Neural crest cell (in vitro differentiated cells): ENCODE data around the gene KCNN4. TPM values are rescaled to one million over a fixed set of nuclear protein-coding genes. Genes with fewer than 3 reads are reported as not detected.

Experiments
- DNase-seq: peaks from one replicate; pipeline ENCODE4 v3.0.0; 2021; ENCODE audit warnings: low read depth, mixed read lengths, low spot score
- H3K27ac Mint-ChIP-seq: one replicate; pipeline ENCODE4 v1.8.0; 2021; ENCODE audit warnings: mild to moderate bottlenecking, mixed read lengths; ENCODE audit not compliant: unreplicated experiment
- H3K27me3 Mint-ChIP-seq: 2 replicates; pipeline ENCODE4 v1.8.0; 2021; ENCODE audit warnings: low read depth, mild to moderate bottlenecking, mixed read lengths
- H3K36me3 Mint-ChIP-seq: 2 replicates; pipeline ENCODE4 v1.8.0; 2021; ENCODE audit warnings: low read depth, mild to moderate bottlenecking, mixed read lengths
- H3K4me1 Mint-ChIP-seq: 2 replicates; pipeline ENCODE4 v1.8.0; 2021; ENCODE audit warnings: mixed read lengths
- H3K4me3 Mint-ChIP-seq: one replicate; pipeline ENCODE4 v1.8.0; 2021; ENCODE audit warnings: mild to moderate bottlenecking, mixed read lengths
- H3K9me3 Mint-ChIP-seq: 2 replicates; pipeline ENCODE4 v1.8.0; 2021; ENCODE audit warnings: mixed read lengths
- total RNA-seq: library from RNA; stranded (reverse); gene quantifications from 2 replicates; pipeline ENCODE4 v1.2.1, GENCODE V29; 2021
- TF ChIP-seq, protein P1 (sequence below): fragments of 200-600 bp; sonication (generic); conservative IDR thresholded peaks from 2 replicates; pipeline ENCODE4 v1.5.0; 2021; ENCODE audit warnings: antibody characterized with exemption, mild to moderate bottlenecking

The KCNN4 gene
- total RNA-seq, 1 donor from 2014 or later, result 2.8 TPM

DNA sequence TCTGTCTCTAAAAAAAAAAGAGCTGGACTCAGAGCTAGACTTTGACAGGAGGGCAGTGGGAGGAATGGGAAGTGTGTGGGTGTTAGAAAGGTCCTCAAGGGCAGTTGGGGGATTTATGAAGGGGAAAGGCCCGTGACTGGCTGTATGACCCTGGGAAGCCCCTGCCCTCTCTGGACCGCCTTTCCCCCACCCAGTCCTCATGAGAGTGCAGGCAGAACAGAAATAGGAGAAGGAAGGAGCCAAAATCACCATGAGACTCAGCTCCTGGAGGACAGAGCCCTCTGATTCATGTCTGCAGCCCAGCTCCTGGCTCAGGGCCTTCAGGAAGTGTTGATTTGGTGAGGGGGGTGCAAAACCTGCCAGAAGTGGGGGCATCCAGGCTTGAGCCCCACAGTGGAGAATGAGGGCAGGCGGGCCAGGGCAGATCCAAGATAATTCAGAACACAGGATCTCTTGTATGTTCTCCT is 17.3 kb downstream of the KCNN4 start:
- Mint-ChIP-seq H3K36me3 (no peaks in the 10 kb centered on the region), H3K4me1 (peaks cover 20% of the 10 kb centered on the region), H3K9me3 (no peaks in the 10 kb centered on the region), H3K4me3 (no peak overlapping the region), H3K27me3 (peaks cover 1% of the 10 kb centered on the region), H3K27ac (peak overlapping the region; percentile 54)
- no peak for DNase-seq
- TF ChIP-seq, protein P1, sequence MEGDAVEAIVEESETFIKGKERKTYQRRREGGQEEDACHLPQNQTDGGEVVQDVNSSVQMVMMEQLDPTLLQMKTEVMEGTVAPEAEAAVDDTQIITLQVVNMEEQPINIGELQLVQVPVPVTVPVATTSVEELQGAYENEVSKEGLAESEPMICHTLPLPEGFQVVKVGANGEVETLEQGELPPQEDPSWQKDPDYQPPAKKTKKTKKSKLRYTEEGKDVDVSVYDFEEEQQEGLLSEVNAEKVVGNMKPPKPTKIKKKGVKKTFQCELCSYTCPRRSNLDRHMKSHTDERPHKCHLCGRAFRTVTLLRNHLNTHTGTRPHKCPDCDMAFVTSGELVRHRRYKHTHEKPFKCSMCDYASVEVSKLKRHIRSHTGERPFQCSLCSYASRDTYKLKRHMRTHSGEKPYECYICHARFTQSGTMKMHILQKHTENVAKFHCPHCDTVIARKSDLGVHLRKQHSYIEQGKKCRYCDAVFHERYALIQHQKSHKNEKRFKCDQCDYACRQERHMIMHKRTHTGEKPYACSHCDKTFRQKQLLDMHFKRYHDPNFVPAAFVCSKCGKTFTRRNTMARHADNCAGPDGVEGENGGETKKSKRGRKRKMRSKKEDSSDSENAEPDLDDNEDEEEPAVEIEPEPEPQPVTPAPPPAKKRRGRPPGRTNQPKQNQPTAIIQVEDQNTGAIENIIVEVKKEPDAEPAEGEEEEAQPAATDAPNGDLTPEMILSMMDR, result no peak

DNA sequence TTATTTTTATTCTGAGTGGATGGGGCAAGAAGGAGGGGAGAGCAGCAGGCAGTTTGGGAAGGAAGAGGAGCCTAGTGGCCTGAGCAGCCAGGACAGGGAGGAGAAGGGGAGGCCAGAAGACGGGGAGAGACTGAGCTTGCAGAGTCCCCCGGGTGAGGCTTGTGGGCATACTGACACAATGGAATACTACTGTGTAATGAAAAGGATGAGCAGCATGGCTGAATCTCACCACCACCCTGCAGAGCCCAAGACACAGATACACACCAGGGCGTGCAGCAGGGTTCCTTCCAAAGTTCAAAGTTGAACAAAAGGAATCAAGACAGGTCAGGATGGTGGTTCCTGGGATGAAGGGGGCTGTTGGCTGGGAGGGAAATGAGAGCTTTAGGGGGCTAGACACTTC is 18.0 kb downstream of the KCNN4 start:
- Mint-ChIP-seq H3K27ac (no peak overlapping the region), H3K4me3 (no peak overlapping the region), H3K4me1 (peaks cover 24% of the 10 kb centered on the region), H3K27me3 (no peaks in the 10 kb centered on the region), H3K9me3 (no peaks in the 10 kb centered on the region), H3K36me3 (no peaks in the 10 kb centered on the region)
- TF ChIP-seq, protein P1, result no peak
- no peak for DNase-seq

DNA sequence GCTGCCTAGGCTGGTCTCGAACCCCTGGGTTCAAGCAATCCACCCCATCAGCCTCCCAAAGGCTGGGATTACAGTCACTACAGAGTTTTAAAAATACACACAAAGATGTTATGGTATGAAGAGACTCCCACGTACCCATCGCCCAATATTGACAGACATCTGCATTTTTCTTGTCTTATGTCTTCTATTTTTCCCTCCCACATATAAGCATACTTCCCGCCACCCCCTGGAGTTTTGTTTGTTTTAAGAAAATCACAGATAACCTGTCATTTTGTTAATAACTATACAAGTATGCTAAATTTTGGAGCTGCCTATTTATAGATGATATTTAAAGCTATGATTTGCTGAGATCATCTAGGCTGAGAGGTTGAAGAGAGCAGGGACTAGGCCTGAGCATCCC is 19.8 kb downstream of the KCNN4 start:
- Mint-ChIP-seq H3K9me3 (no peaks in the 10 kb centered on the region), H3K36me3 (peaks cover 3% of the 10 kb centered on the region), H3K27ac (no peak overlapping the region), H3K27me3 (no peaks in the 10 kb centered on the region), H3K4me3 (no peak overlapping the region), H3K4me1 (peaks cover 24% of the 10 kb centered on the region)
- TF ChIP-seq, protein P1, result no peak
- DNase-seq, result no peak

DNA sequence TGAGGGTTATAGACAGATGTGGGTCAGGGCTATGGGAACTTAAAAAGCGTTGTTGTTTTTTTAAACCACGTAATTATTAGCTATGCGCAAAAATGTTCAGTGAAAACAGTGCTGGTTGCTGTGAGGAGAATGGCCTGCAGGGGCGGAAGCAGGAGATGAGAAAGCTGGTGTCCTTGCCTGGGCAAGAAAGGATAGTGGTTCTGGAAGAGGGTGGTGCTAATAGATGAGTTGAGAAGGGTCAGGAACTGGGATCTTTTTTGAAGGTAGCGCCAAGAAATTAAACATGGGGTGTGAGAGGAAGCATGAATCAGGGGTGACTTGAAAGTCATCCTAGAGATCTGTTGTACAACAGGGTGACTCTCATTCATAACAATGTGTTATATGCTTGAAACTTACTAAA is 21.3 kb downstream of the KCNN4 start:
- DNase-seq, result no peak
- Mint-ChIP-seq H3K4me1 (peaks cover 35% of the 10 kb centered on the region), H3K4me3 (peak overlapping the region; percentile 48), H3K27ac (no peak overlapping the region), H3K9me3 (no peaks in the 10 kb centered on the region), H3K27me3 (peaks cover 4% of the 10 kb centered on the region), H3K36me3 (peaks cover 3% of the 10 kb centered on the region)
- TF ChIP-seq, protein P1, result peak; percentile 53

DNA sequence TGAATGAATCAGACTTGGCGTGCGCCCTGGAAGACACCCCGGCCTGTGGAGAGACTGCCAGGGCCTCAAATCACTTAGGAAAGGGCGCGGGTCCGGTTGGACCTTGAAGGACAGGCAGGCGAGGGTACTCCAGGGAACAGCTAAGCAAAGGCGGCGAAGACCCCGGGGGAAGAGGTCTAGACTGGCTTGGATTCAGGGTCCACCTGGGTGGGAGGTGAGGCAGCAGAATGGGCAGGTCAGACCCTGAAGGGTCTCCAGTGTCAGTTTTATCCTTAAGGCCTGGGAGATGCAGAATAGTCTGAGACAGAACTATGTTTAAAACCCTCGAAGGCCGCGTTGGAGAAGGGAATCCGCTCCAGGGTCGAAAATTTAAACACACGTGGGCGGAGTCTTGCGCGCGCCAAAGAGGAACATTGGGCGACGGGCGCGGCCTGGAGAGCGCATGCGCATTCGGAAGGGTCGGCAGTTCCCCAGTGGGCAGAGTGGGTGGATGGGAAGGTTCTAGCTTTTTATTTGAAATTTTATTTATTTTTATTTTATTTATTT is 25.4 kb downstream of the KCNN4 start:
- peak overlapping the region; percentile 100 for H3K27ac Mint-ChIP-seq
- peak; percentile 68 for DNase-seq
- peak overlapping the region; percentile 99 for H3K4me3 Mint-ChIP-seq
- H3K9me3 Mint-ChIP-seq, result no peaks in the 10 kb centered on the region
- H3K4me1 Mint-ChIP-seq, result peaks cover 52% of the 10 kb centered on the region
- H3K27me3 Mint-ChIP-seq, result peaks cover 4% of the 10 kb centered on the region
- TF ChIP-seq, protein P1, result no peak
- H3K36me3 Mint-ChIP-seq, result peaks cover 14% of the 10 kb centered on the region
